IMR-90 (cell line): ENCODE measurements around the gene KRTAP5-4. TPM values are rescaled to one million over a fixed set of nuclear protein-coding genes. Genes with fewer than 3 reads are reported as not detected.

Experiments
- ATAC-seq: fragments of 200-7000 bp; cut with Tn5 transposase; 2 replicates; pipeline ENCODE4 v1.9.1; 2020; ENCODE audit warnings: low read depth, mild to moderate bottlenecking, moderate library complexity
- BruUV-seq: library from RNA; stranded (reverse); fragments of 400-500 nt; replicated peaks from 2 replicates; lab custom pipeline; 2021; lab: Mats Ljungman, UMichigan
- CTCF ChIA-PET: fragments of 300-600 bp; formaldehyde crosslinking; extraction: SDS; loops from one replicate; lab custom pipeline; 2021; ENCODE audit warnings: antibody characterized with exemption; lab: Yijun Ruan, JAX
- POLR2A ChIA-PET: fragments of 300-600 bp; sonication (Branson Sonifier 250); formaldehyde crosslinking; loops from one replicate; lab custom pipeline; 2022; ENCODE audit warnings: antibody characterized with exemption; ENCODE audit not compliant: unreplicated experiment; lab: Charles Lee
- DNase-seq: peaks from one replicate; pipeline ENCODE4 v3.0.0; 2013
- H2AFZ ChIP-seq: replicated peaks from 2 replicates; pipeline ENCODE3; 2013; ENCODE audit warnings: low read length, mild to moderate bottlenecking; ENCODE audit not compliant: poor library complexity
- H2AK5ac ChIP-seq: 2 replicates; pipeline ENCODE4 v1.6.1; 2013; ENCODE audit warnings: low read depth, low read length, inconsistent platforms
- H2AK9ac ChIP-seq: replicated peaks from 2 replicates; pipeline ENCODE3; 2013; ENCODE audit warnings: mild to moderate bottlenecking, low read depth, low read length, moderate library complexity; ENCODE audit not compliant: poor library complexity
- H2BK120ac ChIP-seq: 2 replicates; pipeline ENCODE4 v1.6.1; 2013; ENCODE audit warnings: low read depth, low read length, inconsistent platforms
- H2BK15ac ChIP-seq: 3 replicates; pipeline ENCODE4 v1.6.1; 2013; ENCODE audit warnings: low read depth, low read length, inconsistent platforms
- H2BK20ac ChIP-seq: 2 replicates; pipeline ENCODE4 v1.6.1; 2013; ENCODE audit warnings: low read depth, mild to moderate bottlenecking, inconsistent platforms, low read length, moderate library complexity
- H2BK5ac ChIP-seq: 2 replicates; pipeline ENCODE4 v1.6.1; 2013; ENCODE audit warnings: mild to moderate bottlenecking, low read depth, low read length, inconsistent platforms; ENCODE audit not compliant: poor library complexity, severe bottlenecking
- H3K14ac ChIP-seq: replicated peaks from 2 replicates; pipeline ENCODE4 v1.6.1; 2013; ENCODE audit warnings: low read depth, low read length, inconsistent platforms
- H3K18ac ChIP-seq: 2 replicates; pipeline ENCODE4 v1.6.1; 2013; ENCODE audit warnings: low read depth, low read length, control low read depth
- H3K23ac ChIP-seq: 2 replicates; pipeline ENCODE4 v1.6.1; 2013; ENCODE audit warnings: low read depth, low read length, inconsistent platforms
- H3K27ac ChIP-seq: 2 replicates; pipeline ENCODE4 v1.5.1; 2013; ENCODE audit warnings: mild to moderate bottlenecking, control low read depth, low read length; ENCODE audit not compliant: insufficient read depth
- H3K27me3 ChIP-seq: 2 replicates; pipeline ENCODE4 v1.6.1; 2013; ENCODE audit warnings: low read length; ENCODE audit not compliant: control insufficient read depth, insufficient read depth
- H3K36me3 ChIP-seq: 2 replicates; pipeline ENCODE4 v1.6.1; 2013; ENCODE audit warnings: low read length, mixed read lengths; ENCODE audit not compliant: control insufficient read depth, insufficient read depth
- H3K4ac ChIP-seq: 2 replicates; pipeline ENCODE4 v1.6.1; 2013; ENCODE audit warnings: low read depth, low read length, inconsistent platforms
- H3K4me1 ChIP-seq: 2 replicates; pipeline ENCODE4 v1.6.1; 2013; ENCODE audit warnings: low read length, mixed read lengths; ENCODE audit not compliant: control insufficient read depth, insufficient read depth
- H3K4me2 ChIP-seq: 2 replicates; pipeline ENCODE4 v1.6.1; 2013; ENCODE audit warnings: low read depth, mild to moderate bottlenecking, control low read depth, low read length, moderate library complexity
- H3K4me3 ChIP-seq: 2 replicates; pipeline ENCODE4 v1.5.1; 2013; ENCODE audit warnings: low read depth, mild to moderate bottlenecking, control low read depth, low read length, moderate library complexity; ENCODE audit not compliant: insufficient read depth
- H3K56ac ChIP-seq: 2 replicates; pipeline ENCODE4 v1.6.1; 2013; ENCODE audit warnings: low read length, inconsistent platforms; ENCODE audit not compliant: insufficient read depth; ENCODE audit errors: extremely low read depth
- H3K79me1 ChIP-seq, 2 experiments: 2 replicates each; pipeline ENCODE4 v1.6.1; 2013; ENCODE audit warnings: low read length in 2 of 2, inconsistent platforms in 1 of 2, low read depth in 1 of 2
- H3K9ac ChIP-seq: 2 replicates; pipeline ENCODE4 v1.6.1; 2013; ENCODE audit warnings: low read depth, low read length, control low read depth
- H3K9me1 ChIP-seq: 2 replicates; pipeline ENCODE4 v1.6.1; 2013; ENCODE audit warnings: low read length, inconsistent platforms; ENCODE audit not compliant: insufficient read depth
- H3K9me3 ChIP-seq: 2 replicates; pipeline ENCODE4 v1.6.1; 2013; ENCODE audit warnings: low read length; ENCODE audit not compliant: control insufficient read depth, insufficient read depth
- H4K20me1 ChIP-seq: 2 replicates; pipeline ENCODE4 v1.6.1; 2013; ENCODE audit warnings: low read length, inconsistent platforms; ENCODE audit not compliant: insufficient read depth
- H4K5ac ChIP-seq: 2 replicates; pipeline ENCODE4 v1.6.1; 2013; ENCODE audit warnings: mild to moderate bottlenecking, low read depth, low read length, control low read depth
- H4K8ac ChIP-seq, 2 experiments: 2 replicates each; pipeline ENCODE4 v1.6.1; 2013; ENCODE audit warnings: low read depth in 2 of 2, low read length in 2 of 2, control low read depth in 1 of 2, inconsistent platforms in 1 of 2
- H4K91ac ChIP-seq: 2 replicates; pipeline ENCODE4 v1.6.1; 2013; ENCODE audit warnings: low read depth, low read length, inconsistent platforms; ENCODE audit not compliant: insufficient read depth
- BHLHE40 ChIP-seq: fragments of 150-350 bp; IDR thresholded peaks from 2 replicates; pipeline ENCODE4 v1.6.1; 2016; ENCODE audit warnings: mild to moderate bottlenecking, low read depth, low read length
- CEBPB ChIP-seq: IDR thresholded peaks from 2 replicates; pipeline ENCODE4 v1.6.1; 2012; ENCODE audit warnings: low read depth, low read length, improper control_type of control experiment
- CHD1 ChIP-seq: IDR thresholded peaks from 2 replicates; pipeline ENCODE4 v1.6.1; 2012; ENCODE audit warnings: low read depth, low read length, improper control_type of control experiment
- CTCF ChIP-seq: conservative IDR thresholded peaks from 2 replicates; pipeline ENCODE4 v1.5.1; 2012; ENCODE audit warnings: mild to moderate bottlenecking, low read depth, low read length, improper control_type of control experiment
- ELK1 ChIP-seq: fragments of 150-350 bp; IDR thresholded peaks from 2 replicates; pipeline ENCODE4 v1.6.1; 2016; ENCODE audit warnings: low read depth, mild to moderate bottlenecking, low read length, moderate library complexity, borderline replicate concordance
- FOS ChIP-seq: fragments of 150-350 bp; IDR thresholded peaks from 2 replicates; pipeline ENCODE4 v1.6.1; 2016; ENCODE audit warnings: low read depth, low read length
- MAFK ChIP-seq: IDR thresholded peaks from 2 replicates; pipeline ENCODE4 v1.6.1; 2012; ENCODE audit warnings: low read depth, low read length, improper control_type of control experiment
- MAZ ChIP-seq: IDR thresholded peaks from 2 replicates; pipeline ENCODE4 v1.6.1; 2012; ENCODE audit warnings: low read depth, mild to moderate bottlenecking, low read length, improper control_type of control experiment, moderate library complexity, borderline replicate concordance
- MXI1 ChIP-seq: IDR thresholded peaks from 2 replicates; pipeline ENCODE4 v1.6.1; 2012; ENCODE audit warnings: low read depth, mild to moderate bottlenecking, low read length, moderate library complexity, borderline replicate concordance
- POLR2A ChIP-seq: IDR thresholded peaks from 2 replicates; pipeline ENCODE4 v1.6.1; 2012; ENCODE audit warnings: mild to moderate bottlenecking, low read depth, low read length
- RCOR1 ChIP-seq: IDR thresholded peaks from 2 replicates; pipeline ENCODE4 v1.6.1; 2012; ENCODE audit warnings: mild to moderate bottlenecking, low read length, improper control_type of control experiment; ENCODE audit not compliant: insufficient replicate concordance
- RFX5 ChIP-seq: IDR thresholded peaks from 2 replicates; pipeline ENCODE4 v1.8.0; 2012; ENCODE audit warnings: low read depth, mild to moderate bottlenecking, low read length, moderate library complexity
- SMC3 ChIP-seq: fragments of 150-350 bp; IDR thresholded peaks from 2 replicates; pipeline ENCODE4 v1.6.1; 2016; ENCODE audit warnings: low read depth, mild to moderate bottlenecking, antibody characterized with exemption, low read length, moderate library complexity
- WGBS, 2 experiments: methylation state at CpG; one replicate each; pipeline versions ENCODE4 v1.1.5 to v1.1.7; 2013; ENCODE audit warnings: missing lambda C conversion rate in 2 of 2; ENCODE audit not compliant: insufficient read length in 1 of 2; ENCODE audit errors: extremely low coverage in 2 of 2; 5-methylcytosine and 5-hydroxymethylcytosine counted together
- dilution Hi-C: fragments of 300-500 bp; cut with HindIII; formaldehyde crosslinking; loops from one replicate; pipeline ENCODE4 v1.14.3; 2018; ENCODE audit warnings: low sequenced_read_pairs; ENCODE audit not compliant: unreplicated experiment
- in situ Hi-C: fragments of 300-500 bp; cut with MboI; formaldehyde crosslinking; loops from 3 replicates; pipeline ENCODE4 v1.14.3; 2019; ENCODE audit warnings: low sequenced_read_pairs, inconsistent platforms, mixed read lengths
- intact Hi-C: fragments of 100-400 bp; cut with micrococcal nuclease; formaldehyde crosslinking; loops from 2 replicates; pipeline ENCODE4 v1.10.0; 2022
- polyA plus RNA-seq, 3 experiments: library from polyadenylated mRNA; depleted of rRNA; stranded (reverse); fragments of >200 nt; gene quantifications; 2 replicates each; pipeline ENCODE4 v1.2.3, GENCODE V29; 2012; ENCODE audit warnings: low replicate concordance in 1 of 3
- total RNA-seq: library from RNA; depleted of rRNA; stranded (reverse); fragments of >200 nt; gene quantifications from 2 replicates; pipeline ENCODE4 v1.2.3, GENCODE V29; 2012

KRTAP5-4 gene
- total and polyA plus RNA-seq, 2 of the 4 experiments (the other 2 are of a cell fraction), result not detected

- Histone ChIP-seq H2AFZ (no peak overlapping the region), H2BK20ac (no peak overlapping the region), H3K4me3 (no peak overlapping the region), H2BK15ac (no peak overlapping the region), H2BK5ac (no peak overlapping the region), H3K9ac (no peak overlapping the region), H3K9me3 (no peaks in the 10 kb centered on the region), H3K23ac (no peak overlapping the region), H3K27ac (no peak overlapping the region), H4K20me1 (no peaks in the 10 kb centered on the region; the same call in 1 of the 2 replicates), H3K79me1 (no peaks in the 10 kb centered on the region), H2AK5ac (no peak overlapping the region), H4K5ac (no peak overlapping the region), H2BK120ac (no peak overlapping the region), H3K9me1 (no peaks in the 10 kb centered on the region), H2AK9ac (no peak overlapping the region), H4K91ac (no peak overlapping the region), H3K27me3 (peaks cover 64% of the 10 kb centered on the region), H3K4me2 (no peak overlapping the region), H3K4ac (no peak overlapping the region), H3K36me3 (no peaks in the 10 kb centered on the region), H3K4me1 (no peaks in the 10 kb centered on the region), H3K56ac (no peak overlapping the region), H4K8ac (no peak overlapping the region), H3K18ac (no peak overlapping the region), H3K14ac (no peak overlapping the region)
- no peak for DNase-seq
- ChIA-PET POLR2A (no interaction called here), CTCF (interaction anchor here (0.9 kb wide), 1 partner anchor 364 kb away, joined by 3 read pairs; no protein-coding TSS in a partner anchor)
- BruUV-seq, result no TSS peak
- TF ChIP-seq MXI1 (no peak), RCOR1 (no peak), SMC3 (no peak), FOS (no peak), CTCF (no peak), RFX5 (no peak), CEBPB (no peak), POLR2A (no peak), CHD1 (no peak), MAFK (no peak), ELK1 (no peak), MAZ (no peak), BHLHE40 (no peak)
- intact Hi-C loops (no loop called here), dilution Hi-C loops (no loop called here), in situ Hi-C loops (no loop called here)
- WGBS, 2 experiments, result no CpG with 5 or more reads among the region's 19 CpGs
- no peak for ATAC-seq
These were observed 14.5 kb upstream of the KRTAP5-4 start for GRCh38 chr11:1636291-1636950.
